NCI-H2196 treated with DMSO at 0.1 percent for 48 hours (cell line): ENCODE data around the gene PTGFRN.
"Not testable (repeated sequence)": the region's sequence is repeated elsewhere in the genome, so short reads cannot be mapped to it uniquely, and the experiment has no call there.

ENCODE experiments used
- DNase-seq: peaks from one replicate; lab custom pipeline; 2025; ENCODE audit not compliant: unreplicated experiment; lab: John Stamatoyannopoulos, UW

Gene PTGFRN

GRCh38 chr1:116966791-116967190 is 57.1 kb downstream of the PTGFRN start:
- no peak for DNase-seq

GRCh38 chr1:116968724-116969123 is 59.0 kb downstream of the PTGFRN start:
- no peak for DNase-seq

- no peak for DNase-seq
Measured at GRCh38 chr1:116971258-116971860, 61.6 kb downstream of the PTGFRN start.

GRCh38 chr1:116971965-116972673 is 62.4 kb downstream of the PTGFRN start:
- no peak for DNase-seq

- DNase-seq, result no peak
Measured at GRCh38 chr1:116972674-116973030, 62.9 kb downstream of the PTGFRN start.

- not testable (repeated sequence) for DNase-seq
Measured at GRCh38 chr1:116980309-116980708, 70.6 kb downstream of the PTGFRN start.

- no peak for DNase-seq
Measured at GRCh38 chr1:116981521-116982037, 71.9 kb downstream of the PTGFRN start.

- no peak for DNase-seq
Measured at GRCh38 chr1:116982319-116983004, 72.7 kb downstream of the PTGFRN start.

GRCh38 chr1:116983112-116983511 is 73.4 kb downstream of the PTGFRN start:
- no peak for DNase-seq

GRCh38 chr1:116983678-116984077 is 74.0 kb downstream of the PTGFRN start:
- DNase-seq, result no peak

- no peak for DNase-seq
Measured at GRCh38 chr1:116984406-116985160, 74.9 kb downstream of the PTGFRN start.

GRCh38 chr1:116986421-116987255 is 76.9 kb downstream of the PTGFRN start:
- no peak for DNase-seq

- no peak for DNase-seq
Measured at GRCh38 chr1:116987256-116987555, 77.5 kb downstream of the PTGFRN start.

GRCh38 chr1:116988248-116988647 is 78.5 kb downstream of the PTGFRN start:
- DNase-seq, result no peak

- peak; percentile 56 for DNase-seq
Measured at GRCh38 chr1:116988908-116989307, 79.2 kb downstream of the PTGFRN start.

- no peak for DNase-seq
Measured at GRCh38 chr1:116989835-116990234, 80.1 kb downstream of the PTGFRN start.

- no peak for DNase-seq
Measured at GRCh38 chr1:116990612-116991151, 81.0 kb downstream of the PTGFRN start.

GRCh38 chr1:116991171-116991845 is 81.6 kb downstream of the PTGFRN start:
- DNase-seq, result no peak

- DNase-seq, result no peak
Measured at GRCh38 chr1:116991918-116992317, 82.2 kb downstream of the PTGFRN start.

- DNase-seq, result no peak
Measured at GRCh38 chr1:116993286-116993685, 83.6 kb downstream of the PTGFRN start.
